Activated naive CD8-positive, alpha-beta T cell treated with anti-CD3 and anti-CD28 coated beads, Interleukin-2, amount 10 ng/mL, durations not matched to agents 7 days and 5 days (primary cell): ENCODE measurements around the gene CD93. TPM values are rescaled to one million over a fixed set of nuclear protein-coding genes. Genes with fewer than 3 reads are reported as not detected.

Experiments
- ATAC-seq: fragments of 150-1000 bp; cut with Tn5 transposase; one replicate; pipeline ENCODE4 v1.10.0; 2021; ENCODE audit warnings: low read depth, moderate library complexity
- POLR2A ChIA-PET: fragments of 350-600 bp; sonication (Branson Sonifier 250); formaldehyde crosslinking; loops from one replicate; lab custom pipeline; 2021; ENCODE audit warnings: antibody characterized with exemption; lab: Charles Lee
- DNase-seq: peaks from one replicate; pipeline ENCODE4 v3.0.0; 2021
- H3K27ac Mint-ChIP-seq: one replicate; pipeline ENCODE4 v1.8.0; 2022; ENCODE audit warnings: mild to moderate bottlenecking, mixed read lengths
- H3K27me3 Mint-ChIP-seq: one replicate; pipeline ENCODE4 v1.8.0; 2022; ENCODE audit warnings: mild to moderate bottlenecking, moderate library complexity, mixed read lengths
- H3K36me3 Mint-ChIP-seq: one replicate; pipeline ENCODE4 v1.8.0; 2021; ENCODE audit warnings: mild to moderate bottlenecking, mixed read lengths
- H3K4me1 Mint-ChIP-seq: one replicate; pipeline ENCODE4 v1.8.0; 2021; ENCODE audit warnings: mixed read lengths
- H3K4me3 Mint-ChIP-seq: one replicate; pipeline ENCODE4 v1.8.0; 2022; ENCODE audit warnings: mild to moderate bottlenecking, moderate library complexity, mixed read lengths
- H3K9me3 Mint-ChIP-seq: one replicate; pipeline ENCODE4 v1.8.0; 2021; ENCODE audit warnings: mixed read lengths
- total RNA-seq, 2 experiments: library from RNA; stranded (reverse); gene quantifications; one replicate each; pipeline ENCODE4 v1.2.3, GENCODE V29; 2021

Gene CD93
- under 1 TPM; 0.47 to 0.48 TPM for total RNA-seq

GRCh38 chr20:23086056-23086566 lies at the start of gene CD93:
Gene CD93, minus strand, starts transcription at chr20:23086324. Its CDS starts 132 bp downstream, at chr20:23086192.
- Mint-ChIP-seq H3K4me1 (peaks cover 11% of the 10 kb centered on the region), H3K36me3 (no peaks in the 10 kb centered on the region), H3K4me3 (peak within 1 kb of the TSS; percentile 73), H3K9me3 (no peaks in the 10 kb centered on the region), H3K27ac (peak within 1 kb of the TSS; percentile 85), H3K27me3 (no peaks in the 10 kb centered on the region)
- POLR2A ChIA-PET = no interaction called here
- peak; percentile 51 for DNase-seq
- peak; percentile 95 for ATAC-seq

DNA sequence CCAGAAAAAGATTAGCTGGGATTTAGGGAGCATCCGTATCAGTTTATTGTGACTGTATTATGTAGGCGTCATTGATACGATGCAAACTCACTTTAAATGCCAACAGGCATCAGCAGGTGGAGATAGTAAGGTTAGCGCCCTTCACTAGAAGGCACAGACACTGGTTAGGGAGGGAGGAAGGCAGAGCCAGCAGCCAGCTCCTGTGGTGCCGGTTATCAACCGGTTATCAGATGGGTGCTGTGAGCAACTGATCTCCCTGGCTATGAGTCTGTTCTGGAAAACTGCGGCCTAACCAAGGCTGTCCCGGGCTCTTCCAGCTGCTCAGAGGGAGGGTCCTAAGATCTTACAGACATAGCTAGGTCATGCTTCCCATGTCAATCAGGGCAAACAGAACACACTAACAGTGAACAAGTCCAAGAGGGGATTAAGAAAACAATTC lies 47.5 kb upstream of the CD93 start:
- H3K4me1 Mint-ChIP-seq = peaks cover 2% of the 10 kb centered on the region
- ATAC-seq = no peak
- peaks cover 2% of the 10 kb centered on the region for H3K27me3 Mint-ChIP-seq
- no peak overlapping the region for H3K4me3 Mint-ChIP-seq
- no peak overlapping the region for H3K27ac Mint-ChIP-seq
- no peak for DNase-seq
- no peaks in the 10 kb centered on the region for H3K9me3 Mint-ChIP-seq
- POLR2A ChIA-PET = no interaction called here
- H3K36me3 Mint-ChIP-seq = no peaks in the 10 kb centered on the region

- H3K27me3 Mint-ChIP-seq = peaks cover 2% of the 10 kb centered on the region
- H3K36me3 Mint-ChIP-seq = no peaks in the 10 kb centered on the region
- no peaks in the 10 kb centered on the region for H3K9me3 Mint-ChIP-seq
- no peak for DNase-seq
- peaks cover 2% of the 10 kb centered on the region for H3K4me1 Mint-ChIP-seq
- no peak overlapping the region for H3K27ac Mint-ChIP-seq
- no peak overlapping the region for H3K4me3 Mint-ChIP-seq
- POLR2A ChIA-PET = no interaction called here
- no peak for ATAC-seq
These were observed 46.9 kb upstream of the CD93 start for GRCh38 chr20:23132930-23133559.

GRCh38 chr20:23132293-23132929 lies 46.3 kb upstream of the CD93 start:
- Mint-ChIP-seq H3K4me1 (peaks cover 2% of the 10 kb centered on the region), H3K4me3 (no peak overlapping the region), H3K27ac (no peak overlapping the region), H3K36me3 (no peaks in the 10 kb centered on the region), H3K9me3 (no peaks in the 10 kb centered on the region), H3K27me3 (peaks cover 2% of the 10 kb centered on the region)
- POLR2A ChIA-PET = no interaction called here
- ATAC-seq = no peak
- no peak for DNase-seq

DNA sequence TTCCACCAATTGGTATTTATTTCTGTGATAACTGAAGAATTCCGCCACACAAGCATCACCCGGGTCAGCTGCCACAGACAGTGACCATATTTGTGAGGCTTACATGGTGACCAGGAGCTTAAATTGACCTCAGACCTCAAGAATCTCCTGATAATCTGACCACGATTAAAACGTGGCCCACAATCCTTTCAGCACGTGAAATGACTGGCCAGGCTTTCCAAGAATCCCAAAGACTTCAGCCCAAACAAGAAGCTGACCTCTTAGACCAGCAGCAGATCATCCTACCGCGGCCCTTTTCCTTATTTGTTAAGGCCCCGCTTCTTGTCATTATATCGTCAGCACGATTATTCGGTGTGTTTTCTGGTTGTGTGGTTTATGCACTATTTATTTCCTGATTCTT lies 45.6 kb upstream of the CD93 start:
- no peak for DNase-seq
- Mint-ChIP-seq H3K36me3 (no peaks in the 10 kb centered on the region), H3K9me3 (no peaks in the 10 kb centered on the region), H3K27ac (no peak overlapping the region), H3K27me3 (peaks cover 2% of the 10 kb centered on the region), H3K4me1 (peaks cover 2% of the 10 kb centered on the region), H3K4me3 (no peak overlapping the region)
- POLR2A ChIA-PET = no interaction called here
- no peak for ATAC-seq

DNA sequence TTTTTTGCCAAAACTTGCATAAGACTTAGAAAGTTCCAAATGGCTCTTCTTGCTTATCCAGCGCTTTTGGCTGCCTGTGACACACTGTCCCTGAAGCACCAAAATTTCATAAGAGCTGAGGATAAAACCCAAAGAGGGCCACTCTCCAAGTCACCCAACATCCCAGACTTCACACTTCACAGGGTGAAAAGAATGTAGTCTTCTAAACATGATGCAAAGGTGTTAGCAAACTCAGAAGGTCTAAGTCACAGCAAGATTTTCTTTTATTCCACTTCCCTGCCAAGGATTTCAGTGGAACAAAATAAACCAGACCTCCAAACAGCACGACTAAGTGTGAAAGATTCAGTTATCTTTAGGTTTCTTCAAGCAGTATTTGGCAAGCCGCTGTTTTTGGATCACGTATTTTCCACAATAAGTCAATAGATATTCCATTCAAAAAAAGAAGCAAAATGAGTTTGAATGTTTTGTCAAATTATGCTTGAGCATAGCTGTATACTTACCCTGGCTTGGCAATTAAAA lies 44.6 kb upstream of the CD93 start:
- Mint-ChIP-seq H3K9me3 (no peaks in the 10 kb centered on the region), H3K4me1 (peaks cover 2% of the 10 kb centered on the region), H3K4me3 (no peak overlapping the region), H3K36me3 (no peaks in the 10 kb centered on the region), H3K27ac (no peak overlapping the region), H3K27me3 (peaks cover 2% of the 10 kb centered on the region)
- no peak for DNase-seq
- ATAC-seq = no peak
- POLR2A ChIA-PET = no interaction called here

- H3K9me3 Mint-ChIP-seq = no peaks in the 10 kb centered on the region
- no peaks in the 10 kb centered on the region for H3K36me3 Mint-ChIP-seq
- H3K4me1 Mint-ChIP-seq = peaks cover 2% of the 10 kb centered on the region
- ATAC-seq (no peak), DNase-seq (no peak)
- no peak overlapping the region for H3K4me3 Mint-ChIP-seq
- POLR2A ChIA-PET = no interaction called here
- H3K27ac Mint-ChIP-seq = no peak overlapping the region
- peaks cover 2% of the 10 kb centered on the region for H3K27me3 Mint-ChIP-seq
These were observed 43.9 kb upstream of the CD93 start for GRCh38 chr20:23129891-23130621.

GRCh38 chr20:23129266-23129665 lies 43.1 kb upstream of the CD93 start:
- POLR2A ChIA-PET = no interaction called here
- no peak for ATAC-seq
- Mint-ChIP-seq H3K27me3 (peaks cover under 1% of the 10 kb centered on the region), H3K27ac (no peak overlapping the region), H3K9me3 (no peaks in the 10 kb centered on the region), H3K4me3 (no peak overlapping the region), H3K4me1 (peaks cover 2% of the 10 kb centered on the region), H3K36me3 (no peaks in the 10 kb centered on the region)
- no peak for DNase-seq

DNA sequence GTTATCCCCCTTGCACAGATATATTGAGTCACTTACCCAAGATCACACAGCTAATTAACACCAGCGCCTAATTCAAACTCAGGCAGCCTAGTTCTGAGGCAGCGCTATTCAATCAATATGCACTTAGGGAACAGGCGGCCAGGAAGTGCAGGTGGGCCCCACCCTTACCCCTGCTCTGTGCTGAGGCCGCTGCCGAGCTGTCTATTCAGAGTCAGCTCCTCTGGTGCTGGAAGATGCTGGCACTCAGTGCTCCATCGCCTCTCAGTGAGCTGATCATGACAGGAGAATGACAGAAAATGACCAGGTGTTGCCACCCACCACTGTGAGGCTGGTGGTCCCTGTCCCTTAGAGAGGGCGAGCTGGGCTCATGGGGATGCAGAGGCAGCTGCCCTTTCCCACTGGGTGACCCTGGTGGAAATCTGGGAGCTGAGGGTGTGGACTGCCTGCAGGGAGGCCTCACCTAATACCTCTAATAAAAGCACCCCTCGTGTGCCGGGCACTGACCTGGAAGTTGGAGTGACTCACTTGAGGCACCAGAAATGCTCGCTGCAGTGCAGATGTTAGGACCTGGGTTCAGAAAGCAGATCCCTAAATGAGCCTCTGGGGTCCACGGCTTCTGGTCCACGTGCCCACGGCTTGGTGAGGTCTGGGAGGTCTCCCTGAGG lies 42.5 kb upstream of the CD93 start:
- POLR2A ChIA-PET = no interaction called here
- Mint-ChIP-seq H3K4me1 (peaks cover 2% of the 10 kb centered on the region), H3K4me3 (no peak overlapping the region), H3K27ac (no peak overlapping the region), H3K36me3 (no peaks in the 10 kb centered on the region), H3K27me3 (no peaks in the 10 kb centered on the region), H3K9me3 (no peaks in the 10 kb centered on the region)
- ATAC-seq (no peak), DNase-seq (no peak)

- H3K4me3 Mint-ChIP-seq = no peak overlapping the region
- peaks cover 2% of the 10 kb centered on the region for H3K4me1 Mint-ChIP-seq
- H3K27ac Mint-ChIP-seq = no peak overlapping the region
- no peaks in the 10 kb centered on the region for H3K27me3 Mint-ChIP-seq
- POLR2A ChIA-PET = no interaction called here
- DNase-seq (no peak), ATAC-seq (no peak)
- no peaks in the 10 kb centered on the region for H3K9me3 Mint-ChIP-seq
- H3K36me3 Mint-ChIP-seq = no peaks in the 10 kb centered on the region
These were observed 41.6 kb upstream of the CD93 start for GRCh38 chr20:23127506-23128279.

DNA sequence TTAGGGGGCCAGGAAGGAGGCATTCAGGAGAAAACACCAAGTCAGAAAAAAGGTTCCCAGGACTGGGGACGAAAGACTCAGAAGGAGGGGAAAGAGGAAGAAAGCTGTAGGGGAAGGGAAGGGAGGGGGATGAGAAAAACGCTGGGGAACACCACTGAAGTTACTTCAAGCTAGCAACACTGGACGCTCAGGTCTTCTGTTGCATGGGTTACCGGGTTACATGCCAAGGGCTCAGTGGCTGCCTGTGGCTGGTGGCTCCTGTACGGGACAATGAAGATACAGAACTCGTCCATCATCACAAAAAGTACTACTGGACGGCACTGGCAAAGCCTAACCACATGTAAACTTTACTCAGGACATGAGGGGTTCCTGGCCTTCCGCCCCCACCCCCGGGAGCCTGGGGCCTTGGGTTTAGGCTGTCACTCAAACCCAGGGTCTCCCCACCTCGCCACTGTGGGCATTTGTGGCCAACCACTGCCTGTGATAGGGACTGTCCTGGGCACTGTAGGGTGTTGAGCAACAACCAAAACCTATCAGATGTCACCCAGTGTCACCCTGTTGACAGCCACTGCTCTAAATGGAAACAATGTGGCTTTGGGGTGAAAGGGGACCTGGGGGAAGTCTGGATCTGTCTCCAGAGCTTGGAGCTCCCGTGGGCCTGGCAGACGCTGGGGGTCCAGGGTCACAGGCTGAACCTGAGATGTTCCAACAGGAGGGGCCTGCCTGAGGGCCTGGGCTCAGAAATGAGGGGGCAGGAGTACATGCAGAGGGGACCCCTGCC lies 40.3 kb upstream of the CD93 start:
- POLR2A ChIA-PET = no interaction called here
- Mint-ChIP-seq H3K4me3 (no peak overlapping the region), H3K4me1 (no peaks in the 10 kb centered on the region), H3K27ac (no peak overlapping the region), H3K27me3 (no peaks in the 10 kb centered on the region), H3K36me3 (no peaks in the 10 kb centered on the region), H3K9me3 (no peaks in the 10 kb centered on the region)
- ATAC-seq (no peak), DNase-seq (no peak)

DNA sequence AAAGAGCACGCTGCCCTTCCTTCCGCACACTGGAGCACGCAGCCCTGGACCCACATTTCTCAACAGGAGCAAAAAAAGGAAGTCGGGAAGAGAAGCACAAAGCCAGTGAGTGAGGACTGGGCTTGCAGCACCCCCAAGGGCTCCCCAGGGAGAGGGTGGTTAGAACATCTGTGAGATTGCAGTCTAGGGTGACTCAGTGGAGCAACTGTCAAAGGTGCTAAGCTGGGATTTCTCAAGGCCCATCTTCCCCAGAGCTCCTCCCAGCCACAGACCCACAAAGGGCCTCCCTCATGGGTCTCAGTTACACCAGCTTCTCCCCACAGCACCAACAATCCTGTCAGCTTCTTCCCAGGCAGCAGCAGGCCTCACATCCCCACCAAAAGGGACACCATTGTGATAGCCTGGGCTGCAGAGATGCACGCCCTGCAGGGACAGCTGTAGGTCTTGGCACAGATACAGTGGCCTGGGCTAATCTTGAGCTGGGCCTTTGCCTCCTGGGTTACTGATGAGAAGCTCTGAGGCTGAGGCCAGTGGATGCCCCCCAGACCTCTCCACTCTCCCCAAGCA lies 39.6 kb upstream of the CD93 start:
- Mint-ChIP-seq H3K27me3 (no peaks in the 10 kb centered on the region), H3K36me3 (no peaks in the 10 kb centered on the region), H3K4me3 (no peak overlapping the region), H3K4me1 (no peaks in the 10 kb centered on the region), H3K9me3 (no peaks in the 10 kb centered on the region), H3K27ac (no peak overlapping the region)
- POLR2A ChIA-PET = no interaction called here
- DNase-seq (no peak), ATAC-seq (no peak)
